HCT116 (cell line): ENCODE measurements around the gene FSIP1. TPM values are rescaled to one million over a fixed set of nuclear protein-coding genes. Genes with fewer than 3 reads are reported as not detected.

Experiments
- ATAC-seq: fragments of 200-7000 bp; cut with Tn5 transposase; 2 replicates; pipeline ENCODE4 v1.9.1; 2020; ENCODE audit warnings: mild to moderate bottlenecking, moderate library complexity
- BruUV-seq: library from RNA; stranded (reverse); fragments of 400-500 nt; replicated peaks from 2 replicates; lab custom pipeline; 2021; lab: Mats Ljungman, UMichigan
- CTCF ChIA-PET: fragments of 300-600 bp; sonication (Branson Sonifier 250); formaldehyde crosslinking; loops from one replicate; lab custom pipeline; 2021; ENCODE audit warnings: antibody characterized with exemption; lab: Charles Lee
- POLR2A ChIA-PET: fragments of 300-600, 350-600 bp; sonication (Branson Sonifier 250); formaldehyde crosslinking; loops from one replicate; lab custom pipeline; 2021; ENCODE audit warnings: antibody characterized with exemption; lab: Charles Lee
- RAD21 ChIA-PET, 2 experiments: fragments of 300-600 bp; sonication (Branson Sonifier 250); formaldehyde crosslinking; loops; one replicate each; lab custom pipeline; 2023; ENCODE audit warnings: low total read pairs in 2 of 2; ENCODE audit not compliant: uncharacterized antibody in 2 of 2, unreplicated experiment in 2 of 2, low non-redundant PET in 1 of 2; lab: Charles Lee
- DNase-seq: peaks from one replicate; pipeline ENCODE4 v3.0.0-alpha.2; 2010; ENCODE audit warnings: low read depth, low spot score
- H2AFZ ChIP-seq: fragments of 200-600 bp; shearing (Covaris generic), sonication (generic); 2 replicates; pipeline ENCODE4 v1.6.1; 2017; ENCODE audit warnings: low read depth, mixed run types, mixed read lengths, antibody characterized with exemption, low read length; ENCODE audit not compliant: poor library complexity, severe bottlenecking
- H3K27ac ChIP-seq: 2 replicates; pipeline ENCODE4 v1.5.1; 2012; ENCODE audit warnings: low read depth, low read length
- H3K27me3 ChIP-seq: fragments of 200-600 bp; sonication (generic); 2 replicates; pipeline ENCODE4 v1.6.1; 2016; ENCODE audit warnings: mixed run types, low read length, mixed read lengths; ENCODE audit not compliant: insufficient read depth
- H3K36me3 ChIP-seq, 2 experiments: fragments of 200-500 bp in 1 of 2; fragments of 200-600 bp in 1 of 2; sonication (Bioruptor generic) in 1 of 2; sonication (generic) in 1 of 2; 2 replicates each; pipeline versions ENCODE4 v1.5.1 to v1.6.1; 2014 to 2016; ENCODE audit warnings: low read length in 2 of 2, inconsistent platforms in 1 of 2, mixed read lengths in 1 of 2, mixed run types in 1 of 2; ENCODE audit not compliant: insufficient read depth in 2 of 2, control insufficient read depth in 1 of 2
- H3K4me1 ChIP-seq, 2 experiments: fragments of 200-600 bp in 1 of 2; sonication (generic) in 1 of 2; 2 replicates each; pipeline versions ENCODE4 v1.5.1 to v1.6.1; 2012 to 2017; ENCODE audit warnings: low read length in 2 of 2, inconsistent platforms in 1 of 2, mild to moderate bottlenecking in 1 of 2, mixed read lengths in 1 of 2, mixed run types in 1 of 2, moderate library complexity in 1 of 2; ENCODE audit not compliant: insufficient read depth in 2 of 2, control insufficient read depth in 1 of 2
- H3K4me2 ChIP-seq: fragments of 200-600 bp; sonication (generic); 2 replicates; pipeline ENCODE4 v1.6.1; 2017; ENCODE audit warnings: mixed run types, low read length, mixed read lengths
- H3K4me3 ChIP-seq, 2 experiments: fragments of 200-600 bp in 1 of 2; sonication (generic) in 1 of 2; replicated peaks in 1 of 2; 2 replicates each; pipeline ENCODE4 v1.5.1; 2011 to 2016; ENCODE audit warnings: low read length in 2 of 2, control low read depth in 1 of 2, low read depth in 1 of 2, mild to moderate bottlenecking in 1 of 2, mixed read lengths in 1 of 2, mixed run types in 1 of 2
- H3K79me2 ChIP-seq: fragments of 200-600 bp; sonication (generic); 2 replicates; pipeline ENCODE4 v1.6.1; 2017; ENCODE audit warnings: mild to moderate bottlenecking, mixed run types, low read length, moderate library complexity, mixed read lengths; ENCODE audit not compliant: insufficient read depth
- H3K9ac ChIP-seq: fragments of 200-600 bp; sonication (generic); 2 replicates; pipeline ENCODE4 v1.6.1; 2016; ENCODE audit warnings: low read length, mixed read lengths
- H3K9me2 ChIP-seq: fragments of 200-600 bp; sonication (generic), shearing (Covaris generic); 2 replicates; pipeline ENCODE4 v1.6.1; 2017; ENCODE audit warnings: mixed run types, mild to moderate bottlenecking, moderate library complexity; ENCODE audit not compliant: insufficient read depth
- H3K9me3 ChIP-seq, 2 experiments: fragments of 200-500 bp in 1 of 2; fragments of 200-600 bp in 1 of 2; sonication (Bioruptor generic) in 1 of 2; sonication (generic) in 1 of 2; 2 replicates each; pipeline ENCODE4 v1.6.1; 2014 to 2017; ENCODE audit warnings: low read length in 2 of 2, mixed read lengths in 2 of 2, inconsistent platforms in 1 of 2, low read depth in 1 of 2, mild to moderate bottlenecking in 1 of 2, mixed run types in 1 of 2, moderate library complexity in 1 of 2; ENCODE audit not compliant: control insufficient read depth in 1 of 2, insufficient read depth in 1 of 2
- H4K20me1 ChIP-seq: fragments of 200-600 bp; sonication (generic), shearing (Covaris generic); 2 replicates; pipeline ENCODE4 v1.6.1; 2017; ENCODE audit warnings: mixed run types, mild to moderate bottlenecking, moderate library complexity; ENCODE audit not compliant: insufficient read depth
- CBX3 ChIP-seq: IDR thresholded peaks from 2 replicates; pipeline ENCODE4 v1.6.1; 2012; ENCODE audit warnings: low read depth
- CEBPB ChIP-seq: IDR thresholded peaks from 2 replicates; pipeline ENCODE4 v1.6.1; 2012; ENCODE audit warnings: low read depth
- EGR1 ChIP-seq: IDR thresholded peaks from 2 replicates; pipeline ENCODE4 v1.6.1; 2012; ENCODE audit warnings: low read depth
- EZH2 ChIP-seq: fragments of 200-600 bp; sonication (generic); IDR thresholded peaks from 2 replicates; pipeline ENCODE4 v1.6.1; 2017; ENCODE audit warnings: antibody characterized with exemption, mixed run types
- EZH2phosphoT487 ChIP-seq: fragments of 200-600 bp; IDR thresholded peaks from 2 replicates; pipeline ENCODE4 v1.6.1; 2018; ENCODE audit warnings: antibody characterized with exemption, borderline replicate concordance
- FOSL1 ChIP-seq: IDR thresholded peaks from 2 replicates; pipeline ENCODE4 v1.6.1; 2012; ENCODE audit warnings: low read depth
- JUND ChIP-seq: IDR thresholded peaks from 2 replicates; pipeline ENCODE4 v1.6.1; 2012
- POLR2AphosphoS5 ChIP-seq: IDR thresholded peaks from 2 replicates; pipeline ENCODE4 v1.6.1; 2011; ENCODE audit warnings: mild to moderate bottlenecking, low read depth, low read length, moderate library complexity
- RAD21 ChIP-seq: IDR thresholded peaks from 2 replicates; pipeline ENCODE4 v1.6.1; 2012; ENCODE audit warnings: low read depth, mild to moderate bottlenecking
- SIN3A ChIP-seq: IDR thresholded peaks from 2 replicates; pipeline ENCODE4 v1.6.1; 2012; ENCODE audit warnings: low read depth
- SP1 ChIP-seq: IDR thresholded peaks from 2 replicates; pipeline ENCODE4 v1.6.1; 2012; ENCODE audit warnings: low read depth
- SRF ChIP-seq: IDR thresholded peaks from 2 replicates; pipeline ENCODE4 v1.6.1; 2012; ENCODE audit warnings: low read depth
- TCF7L2 ChIP-seq: IDR thresholded peaks from 2 replicates; pipeline ENCODE4 v1.7.0; 2011; ENCODE audit warnings: borderline replicate concordance, inconsistent platforms; ENCODE audit not compliant: insufficient read depth, insufficient read length; ENCODE audit errors: extremely low read depth
- YY1 ChIP-seq: IDR thresholded peaks from 2 replicates; pipeline ENCODE4 v1.6.1; 2011; ENCODE audit warnings: low read length, low read depth, moderate library complexity, mild to moderate bottlenecking; ENCODE audit not compliant: insufficient replicate concordance; ENCODE audit errors: extremely low read depth
- ZFX ChIP-seq: fragments of 450-650 bp; IDR thresholded peaks from 2 replicates; pipeline ENCODE4 v1.6.1; 2017
- ZNF274 ChIP-seq: fragments of 200-500 bp; sonication (Bioruptor generic); IDR thresholded peaks from 2 replicates; pipeline ENCODE4 v1.6.1; 2014; ENCODE audit warnings: mild to moderate bottlenecking, low read depth, low read length, inconsistent platforms
- intact Hi-C: fragments of 100-400 bp; cut with micrococcal nuclease; formaldehyde crosslinking; loops from 2 replicates; pipeline ENCODE4 v1.10.0; 2022
- total RNA-seq: library from RNA; stranded (reverse); gene quantifications from one replicate; pipeline ENCODE4 v1.2.1, GENCODE V29; 2021; ENCODE audit not compliant: unreplicated experiment
- TF ChIP-seq, protein P1 (sequence below): IDR thresholded peaks from 2 replicates; pipeline ENCODE4 v1.6.1; 2012
- TF ChIP-seq, protein P2 (sequence below): IDR thresholded peaks from 2 replicates; pipeline ENCODE4 v1.6.1; 2012; ENCODE audit warnings: low read depth
- TF ChIP-seq, protein P3 (sequence below), 3 experiments: fragments of 200-600 bp in 1 of 3; sonication (generic) in 1 of 3; IDR thresholded peaks in 2 of 3; conservative IDR thresholded peaks in 1 of 3; 2 replicates each; pipeline ENCODE4 v1.5.1; 2012 to 2017; ENCODE audit warnings: low read depth in 2 of 3, low read length in 2 of 3, antibody characterized with exemption in 1 of 3, borderline replicate concordance in 1 of 3, control low read depth in 1 of 3, mild to moderate bottlenecking in 1 of 3, mixed read lengths in 1 of 3, mixed run types in 1 of 3, moderate library complexity in 1 of 3; ENCODE audit not compliant: insufficient read depth in 1 of 3
- TF ChIP-seq, protein P4 (sequence below): IDR thresholded peaks from 2 replicates; pipeline ENCODE4 v1.6.1; 2012

FSIP1 gene
- total RNA-seq, 1 experiment from 2014 or later: 0.42 TPM

DNA sequence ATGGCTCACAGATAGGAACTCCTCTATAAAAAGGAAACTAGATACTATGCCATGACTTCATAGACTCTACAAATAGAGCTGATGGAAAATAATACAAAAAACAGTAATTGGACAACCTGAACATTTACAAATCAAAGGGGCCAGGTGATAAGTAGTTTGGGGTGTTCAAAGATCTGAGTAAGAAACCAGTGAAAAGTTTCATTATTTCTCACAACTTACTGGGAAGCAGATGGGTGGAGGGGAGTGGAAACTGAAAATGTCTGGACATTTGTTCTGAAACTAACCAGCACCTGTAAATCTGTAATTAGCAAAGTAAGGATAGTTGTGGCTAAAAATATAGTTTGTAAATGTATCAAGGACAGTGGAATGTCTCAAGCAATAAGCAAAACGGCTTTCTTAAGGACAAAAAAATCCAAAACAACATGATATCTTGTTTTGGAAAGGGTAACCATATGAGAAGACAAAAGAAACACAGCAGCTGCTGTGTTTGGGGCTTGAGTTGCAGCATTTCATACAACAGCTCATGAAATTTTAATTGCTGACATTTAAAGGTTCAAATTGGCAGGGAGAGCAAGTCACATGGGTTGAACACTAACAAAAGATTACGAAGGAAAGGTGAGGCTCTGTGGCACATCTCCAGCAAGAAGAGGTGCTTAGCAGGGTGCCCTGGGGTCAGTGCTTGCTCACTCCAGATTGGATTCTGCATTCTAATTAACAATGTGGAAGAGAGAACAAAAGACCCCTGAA is 228.5 kb downstream of the FSIP1 start:
- Histone ChIP-seq H3K9ac (no peak overlapping the region), H3K9me2 (no peaks in the 10 kb centered on the region), H3K79me2 (no peaks in the 10 kb centered on the region), H3K27ac (no peak overlapping the region), H3K27me3 (no peaks in the 10 kb centered on the region), H3K4me3 (no peak overlapping the region), H2AFZ (no peak overlapping the region), H4K20me1 (no peaks in the 10 kb centered on the region), H3K4me2 (no peak overlapping the region)
- intact Hi-C loops: no loop called here
- no peak for DNase-seq
- ATAC-seq: no peak
- ChIA-PET CTCF (interaction anchor here (1.8 kb wide), 1 partner anchor 26 kb away, joined by 7 read pairs; the partner anchor contains the start of gene THBS1), POLR2A (no interaction called here)
- no peak for TF ChIP-seq EZH2phosphoT487
- TF ChIP-seq FOSL1: no peak
- TF ChIP-seq, protein P1, sequence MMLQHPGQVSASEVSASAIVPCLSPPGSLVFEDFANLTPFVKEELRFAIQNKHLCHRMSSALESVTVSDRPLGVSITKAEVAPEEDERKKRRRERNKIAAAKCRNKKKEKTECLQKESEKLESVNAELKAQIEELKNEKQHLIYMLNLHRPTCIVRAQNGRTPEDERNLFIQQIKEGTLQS: no peak
- TF ChIP-seq YY1: no peak
- TF ChIP-seq RAD21: no peak
- no peak for TF ChIP-seq SP1
- TF ChIP-seq EZH2: no peak
- TF ChIP-seq POLR2AphosphoS5: no peak
- TF ChIP-seq SIN3A: no peak
- no peak for TF ChIP-seq ZFX
- TF ChIP-seq, protein P2, sequence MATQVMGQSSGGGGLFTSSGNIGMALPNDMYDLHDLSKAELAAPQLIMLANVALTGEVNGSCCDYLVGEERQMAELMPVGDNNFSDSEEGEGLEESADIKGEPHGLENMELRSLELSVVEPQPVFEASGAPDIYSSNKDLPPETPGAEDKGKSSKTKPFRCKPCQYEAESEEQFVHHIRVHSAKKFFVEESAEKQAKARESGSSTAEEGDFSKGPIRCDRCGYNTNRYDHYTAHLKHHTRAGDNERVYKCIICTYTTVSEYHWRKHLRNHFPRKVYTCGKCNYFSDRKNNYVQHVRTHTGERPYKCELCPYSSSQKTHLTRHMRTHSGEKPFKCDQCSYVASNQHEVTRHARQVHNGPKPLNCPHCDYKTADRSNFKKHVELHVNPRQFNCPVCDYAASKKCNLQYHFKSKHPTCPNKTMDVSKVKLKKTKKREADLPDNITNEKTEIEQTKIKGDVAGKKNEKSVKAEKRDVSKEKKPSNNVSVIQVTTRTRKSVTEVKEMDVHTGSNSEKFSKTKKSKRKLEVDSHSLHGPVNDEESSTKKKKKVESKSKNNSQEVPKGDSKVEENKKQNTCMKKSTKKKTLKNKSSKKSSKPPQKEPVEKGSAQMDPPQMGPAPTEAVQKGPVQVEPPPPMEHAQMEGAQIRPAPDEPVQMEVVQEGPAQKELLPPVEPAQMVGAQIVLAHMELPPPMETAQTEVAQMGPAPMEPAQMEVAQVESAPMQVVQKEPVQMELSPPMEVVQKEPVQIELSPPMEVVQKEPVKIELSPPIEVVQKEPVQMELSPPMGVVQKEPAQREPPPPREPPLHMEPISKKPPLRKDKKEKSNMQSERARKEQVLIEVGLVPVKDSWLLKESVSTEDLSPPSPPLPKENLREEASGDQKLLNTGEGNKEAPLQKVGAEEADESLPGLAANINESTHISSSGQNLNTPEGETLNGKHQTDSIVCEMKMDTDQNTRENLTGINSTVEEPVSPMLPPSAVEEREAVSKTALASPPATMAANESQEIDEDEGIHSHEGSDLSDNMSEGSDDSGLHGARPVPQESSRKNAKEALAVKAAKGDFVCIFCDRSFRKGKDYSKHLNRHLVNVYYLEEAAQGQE: no peak
- TF ChIP-seq TCF7L2: no peak
- TF ChIP-seq, protein P3, sequence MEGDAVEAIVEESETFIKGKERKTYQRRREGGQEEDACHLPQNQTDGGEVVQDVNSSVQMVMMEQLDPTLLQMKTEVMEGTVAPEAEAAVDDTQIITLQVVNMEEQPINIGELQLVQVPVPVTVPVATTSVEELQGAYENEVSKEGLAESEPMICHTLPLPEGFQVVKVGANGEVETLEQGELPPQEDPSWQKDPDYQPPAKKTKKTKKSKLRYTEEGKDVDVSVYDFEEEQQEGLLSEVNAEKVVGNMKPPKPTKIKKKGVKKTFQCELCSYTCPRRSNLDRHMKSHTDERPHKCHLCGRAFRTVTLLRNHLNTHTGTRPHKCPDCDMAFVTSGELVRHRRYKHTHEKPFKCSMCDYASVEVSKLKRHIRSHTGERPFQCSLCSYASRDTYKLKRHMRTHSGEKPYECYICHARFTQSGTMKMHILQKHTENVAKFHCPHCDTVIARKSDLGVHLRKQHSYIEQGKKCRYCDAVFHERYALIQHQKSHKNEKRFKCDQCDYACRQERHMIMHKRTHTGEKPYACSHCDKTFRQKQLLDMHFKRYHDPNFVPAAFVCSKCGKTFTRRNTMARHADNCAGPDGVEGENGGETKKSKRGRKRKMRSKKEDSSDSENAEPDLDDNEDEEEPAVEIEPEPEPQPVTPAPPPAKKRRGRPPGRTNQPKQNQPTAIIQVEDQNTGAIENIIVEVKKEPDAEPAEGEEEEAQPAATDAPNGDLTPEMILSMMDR (IDR thresholded peaks at IDR 0.05 in 2 of 3, conservative IDR thresholded peaks at IDR 0.05 in 1 of 3; ENCODE audit: borderline replicate concordance in 1 of 3, insufficient read depth in 1 of 3, low read depth in 2 of 3, low read length in 2 of 3): no peak
- no peak for TF ChIP-seq EGR1
- TF ChIP-seq SRF: no peak
- TF ChIP-seq CEBPB: no peak
- TF ChIP-seq ZNF274: no peak
- no peak for TF ChIP-seq JUND
- TF ChIP-seq, protein P4, sequence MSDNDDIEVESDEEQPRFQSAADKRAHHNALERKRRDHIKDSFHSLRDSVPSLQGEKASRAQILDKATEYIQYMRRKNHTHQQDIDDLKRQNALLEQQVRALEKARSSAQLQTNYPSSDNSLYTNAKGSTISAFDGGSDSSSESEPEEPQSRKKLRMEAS: no peak
- TF ChIP-seq CBX3: no peak
- TF ChIP-seq, all 23 proteins: peak for 0
- no peaks in the 10 kb centered on the region for H3K9me3 ChIP-seq
- H3K4me1 ChIP-seq: no peaks in the 10 kb centered on the region
- no peaks in the 10 kb centered on the region for H3K36me3 ChIP-seq
- RAD21 ChIA-PET: no interaction called here
- no TSS peak for BruUV-seq
